GM12878 (cell line): ENCODE results near the gene FCGBP. TPM values are rescaled to one million over a fixed set of nuclear protein-coding genes. Genes with fewer than 3 reads are reported as not detected.
A peak's percentile ranks its signal among the peaks of the same experiment; 100 is the strongest.
"Not testable (repeated sequence)": the region's sequence is repeated elsewhere in the genome, so short reads cannot be mapped to it uniquely, and the experiment has no call there.

Source experiments
- ATAC-seq: fragments of 200-7000 bp; cut with Tn5 transposase; 3 replicates; pipeline ENCODE4 v1.9.1; 2020; ENCODE audit warnings: mild to moderate bottlenecking, moderate library complexity
- BruUV-seq: library from RNA; stranded (reverse); fragments of 400-500 nt; replicated peaks from 2 replicates; lab custom pipeline; 2021; lab: Mats Ljungman, UMichigan
- CTCF ChIA-PET: fragments of 300-600 bp; sonication (Branson Sonifier 250); formaldehyde crosslinking; extraction: SDS; loops from one replicate; lab custom pipeline; 2021; ENCODE audit warnings: inconsistent platforms; lab: Yijun Ruan, JAX
- POLR2A ChIA-PET: fragments of 350-600 bp; formaldehyde crosslinking; extraction: SDS; loops from one replicate; lab custom pipeline; 2021; ENCODE audit warnings: inconsistent platforms; lab: Charles Lee
- RAD21 ChIA-PET: fragments of 300-600 bp; sonication (Branson Sonifier 250); formaldehyde crosslinking; loops from one replicate; lab custom pipeline; 2023; ENCODE audit warnings: antibody characterized with exemption; ENCODE audit not compliant: unreplicated experiment; lab: Charles Lee
- SMC1A ChIA-PET: fragments of 300-600 bp; sonication (Branson Sonifier 250); formaldehyde crosslinking; loops from one replicate; lab custom pipeline; 2023; ENCODE audit not compliant: unreplicated experiment, uncharacterized antibody; lab: Charles Lee
- DNase-seq: peaks from one replicate; pipeline ENCODE4 v3.0.0-alpha.2; 2011; ENCODE audit warnings: low read depth, low spot score
- FAIRE-seq: peaks from 3 replicates; lab custom pipeline; 2011; peaks lifted over from hg19 to GRCh38; lab: Jason Lieb, UNC
- H2AFZ ChIP-seq: 2 replicates; pipeline ENCODE4 v1.6.0; 2011; ENCODE audit warnings: low read depth, low read length, control low read depth; ENCODE audit not compliant: control insufficient read depth
- H3K27ac ChIP-seq: 2 replicates; pipeline ENCODE4 v1.5.1; 2011; ENCODE audit warnings: control low read depth; ENCODE audit not compliant: control insufficient read depth, insufficient read depth
- H3K27me3 ChIP-seq, 2 experiments: replicated peaks in 1 of 2; 2 replicates each; pipeline versions ENCODE4 v1.6.0 to v1.6.1; 2011; ENCODE audit warnings: low read length in 1 of 2; ENCODE audit not compliant: control insufficient read depth in 2 of 2, insufficient read depth in 2 of 2
- H3K36me3 ChIP-seq, 2 experiments: 2 replicates each; pipeline ENCODE4 v1.5.1; 2011; ENCODE audit warnings: low read length in 1 of 2; ENCODE audit not compliant: control insufficient read depth in 2 of 2, insufficient read depth in 2 of 2
- H3K4me1 ChIP-seq: 2 replicates; pipeline ENCODE4 v1.6.1; 2011; ENCODE audit warnings: mild to moderate bottlenecking, low read length, moderate library complexity, mixed read lengths; ENCODE audit not compliant: control insufficient read depth, insufficient read depth
- H3K4me2 ChIP-seq: 2 replicates; pipeline ENCODE4 v1.6.0; 2011; ENCODE audit warnings: control low read depth; ENCODE audit not compliant: control insufficient read depth, insufficient read depth
- H3K4me3 ChIP-seq: fragments of 200-600 bp; sonication (generic); 2 replicates; pipeline ENCODE4 v1.5.1; 2016
- H3K79me2 ChIP-seq: 2 replicates; pipeline ENCODE4 v1.6.0; 2011; ENCODE audit warnings: low read length; ENCODE audit not compliant: control insufficient read depth, insufficient read depth
- H3K9ac ChIP-seq: 2 replicates; pipeline ENCODE4 v1.8.0; 2011; ENCODE audit warnings: low read length, control low read depth, mixed read lengths; ENCODE audit not compliant: control insufficient read depth, insufficient read depth
- H3K9me3 ChIP-seq: replicated peaks from 3 replicates; pipeline ENCODE4 v1.5.1; 2011; ENCODE audit warnings: mild to moderate bottlenecking, low read length; ENCODE audit not compliant: control insufficient read depth, insufficient read depth
- H4K20me1 ChIP-seq: 2 replicates; pipeline ENCODE4 v1.6.0; 2011; ENCODE audit not compliant: control insufficient read depth, insufficient read depth
- CBX5 ChIP-seq: sonication (generic); IDR thresholded peaks from 2 replicates; pipeline ENCODE4 v1.6.1; 2016; ENCODE audit warnings: low read depth, moderate library complexity, mild to moderate bottlenecking, inconsistent platforms
- WGBS: methylation state at CpG from one replicate; pipeline ENCODE4 v1.1.6; 2016; ENCODE audit warnings: low lambda C conversion rate; ENCODE audit not compliant: insufficient replicate concordance, insufficient coverage; ENCODE audit errors: missing lambda C conversion rate; 5-methylcytosine and 5-hydroxymethylcytosine counted together
- in situ Hi-C: fragments of 300-500 bp; cut with MboI; formaldehyde crosslinking; loops from 9 replicates; pipeline ENCODE4 v1.14.3; 2018; ENCODE audit warnings: mixed read lengths
- intact Hi-C: fragments of 100-400 bp; cut with micrococcal nuclease; formaldehyde crosslinking; loops from one replicate; pipeline ENCODE4 v1.14.2; 2022; ENCODE audit not compliant: unreplicated experiment
- polyA plus RNA-seq, 11 experiments: library from polyadenylated mRNA; depleted of rRNA in 4 of 11; unstranded in 6 of 11; stranded (reverse) in 5 of 11; fragments of >200 nt; fragmentation: Nextera tagmentation in 4 of 11; fragmentation: Illumina TruSeq in 1 of 11; extraction: Ambion mirVana in 4 of 11; extraction: Trizol in 1 of 11; gene quantifications; 1 replicate in 1 of 11; 2 replicates in 10 of 11; pipeline versions ENCODE4 v1.2.1 to v1.2.3, GENCODE V29; 2011 to 2016; ENCODE audit warnings: inconsistent platforms in 2 of 11, missing spikeins in 2 of 11, low read depth in 1 of 11
- total RNA-seq, 4 experiments: library from RNA; depleted of rRNA in 3 of 4; stranded (reverse); fragments of >200 nt in 3 of 4; fragmentation: Illumina TruSeq in 1 of 4; extraction: Trizol in 1 of 4; gene quantifications; 2 replicates each; pipeline versions ENCODE4 v1.2.1 to v1.2.3, GENCODE V29; 2013 to 2021
- TF ChIP-seq, protein P1 (sequence below): IDR thresholded peaks from 2 replicates; pipeline ENCODE4 v1.6.1; 2011; ENCODE audit warnings: mild to moderate bottlenecking, low read depth, low read length, moderate library complexity; ENCODE audit not compliant: insufficient replicate concordance
- TF ChIP-seq, protein P2 (sequence below): IDR thresholded peaks from 2 replicates; pipeline ENCODE4 v1.6.1; 2011; ENCODE audit warnings: borderline replicate concordance, low read depth, mild to moderate bottlenecking, moderate library complexity, low read length; ENCODE audit not compliant: insufficient read depth, poor library complexity, severe bottlenecking

The FCGBP gene
- total and polyA plus RNA-seq, 10 of the 15 experiments (the other 5 are each of a cell fraction or from before 2014, with no cell fraction given): 0.02 to 3.2 (median 0.37) TPM; not detected in 2

DNA sequence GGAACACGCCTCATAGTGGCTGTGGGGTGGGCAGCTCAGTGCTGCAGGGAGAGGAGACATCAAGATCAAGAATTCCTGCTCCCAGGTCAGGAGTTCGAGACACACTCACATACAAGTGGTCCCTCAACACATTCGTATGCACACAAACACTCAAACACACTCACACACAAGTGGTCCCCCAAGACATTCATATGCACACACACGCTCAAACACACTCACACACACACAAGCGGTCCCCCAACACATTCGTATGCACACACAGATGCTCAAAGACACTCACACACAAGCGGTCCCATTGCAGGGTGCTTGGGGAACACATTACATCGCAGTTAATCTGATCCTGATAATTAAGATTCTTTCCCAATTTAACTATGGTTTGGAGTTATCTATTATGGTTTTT is 28.2 kb downstream of the FCGBP start:
- in situ Hi-C loops: no loop called here
- DNase-seq: no peak
- no TSS peak for BruUV-seq
- no peaks in the 10 kb centered on the region for H3K36me3 ChIP-seq
- H3K27me3 ChIP-seq: no peaks in the 10 kb centered on the region
- ChIA-PET RAD21 (interaction anchor here (1.9 kb wide), 1 partner anchor 64 kb away, joined by 21 read pairs; the partner anchor contains the start of gene PSMC4), POLR2A (no interaction called here), CTCF (interaction anchor here (2.2 kb wide), 1 partner anchor 64 kb away, joined by 23 read pairs; the partner anchor contains the start of gene PSMC4)
- no peak overlapping the region for H3K4me2 ChIP-seq
- H4K20me1 ChIP-seq: no peaks in the 10 kb centered on the region
- WGBS: 58% methylated on average over 8 of the region's 8 CpGs
- TF ChIP-seq, protein P1, sequence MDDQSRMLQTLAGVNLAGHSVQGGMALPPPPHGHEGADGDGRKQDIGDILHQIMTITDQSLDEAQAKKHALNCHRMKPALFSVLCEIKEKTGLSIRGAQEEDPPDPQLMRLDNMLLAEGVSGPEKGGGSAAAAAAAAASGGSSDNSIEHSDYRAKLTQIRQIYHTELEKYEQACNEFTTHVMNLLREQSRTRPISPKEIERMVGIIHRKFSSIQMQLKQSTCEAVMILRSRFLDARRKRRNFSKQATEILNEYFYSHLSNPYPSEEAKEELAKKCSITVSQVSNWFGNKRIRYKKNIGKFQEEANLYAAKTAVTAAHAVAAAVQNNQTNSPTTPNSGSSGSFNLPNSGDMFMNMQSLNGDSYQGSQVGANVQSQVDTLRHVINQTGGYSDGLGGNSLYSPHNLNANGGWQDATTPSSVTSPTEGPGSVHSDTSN: peak; percentile 26
- TF ChIP-seq CBX5: no peak
- TF ChIP-seq, protein P2, sequence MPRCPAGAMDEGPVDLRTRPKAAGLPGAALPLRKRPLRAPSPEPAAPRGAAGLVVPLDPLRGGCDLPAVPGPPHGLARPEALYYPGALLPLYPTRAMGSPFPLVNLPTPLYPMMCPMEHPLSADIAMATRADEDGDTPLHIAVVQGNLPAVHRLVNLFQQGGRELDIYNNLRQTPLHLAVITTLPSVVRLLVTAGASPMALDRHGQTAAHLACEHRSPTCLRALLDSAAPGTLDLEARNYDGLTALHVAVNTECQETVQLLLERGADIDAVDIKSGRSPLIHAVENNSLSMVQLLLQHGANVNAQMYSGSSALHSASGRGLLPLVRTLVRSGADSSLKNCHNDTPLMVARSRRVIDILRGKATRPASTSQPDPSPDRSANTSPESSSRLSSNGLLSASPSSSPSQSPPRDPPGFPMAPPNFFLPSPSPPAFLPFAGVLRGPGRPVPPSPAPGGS: peak; percentile 64
- TF ChIP-seq, all 136 proteins: peak for 2
- intact Hi-C loops: no loop called here
- Histone ChIP-seq H3K4me1 (no peaks in the 10 kb centered on the region), H3K4me3 (no peak overlapping the region), H3K27ac (no peak overlapping the region), H3K9ac (no peak overlapping the region), H2AFZ (no peak overlapping the region), H3K79me2 (no peaks in the 10 kb centered on the region), H3K9me3 (no peaks in the 10 kb centered on the region)
- ATAC-seq (no peak), FAIRE-seq (no peak)
- SMC1A ChIA-PET: no interaction called here

DNA sequence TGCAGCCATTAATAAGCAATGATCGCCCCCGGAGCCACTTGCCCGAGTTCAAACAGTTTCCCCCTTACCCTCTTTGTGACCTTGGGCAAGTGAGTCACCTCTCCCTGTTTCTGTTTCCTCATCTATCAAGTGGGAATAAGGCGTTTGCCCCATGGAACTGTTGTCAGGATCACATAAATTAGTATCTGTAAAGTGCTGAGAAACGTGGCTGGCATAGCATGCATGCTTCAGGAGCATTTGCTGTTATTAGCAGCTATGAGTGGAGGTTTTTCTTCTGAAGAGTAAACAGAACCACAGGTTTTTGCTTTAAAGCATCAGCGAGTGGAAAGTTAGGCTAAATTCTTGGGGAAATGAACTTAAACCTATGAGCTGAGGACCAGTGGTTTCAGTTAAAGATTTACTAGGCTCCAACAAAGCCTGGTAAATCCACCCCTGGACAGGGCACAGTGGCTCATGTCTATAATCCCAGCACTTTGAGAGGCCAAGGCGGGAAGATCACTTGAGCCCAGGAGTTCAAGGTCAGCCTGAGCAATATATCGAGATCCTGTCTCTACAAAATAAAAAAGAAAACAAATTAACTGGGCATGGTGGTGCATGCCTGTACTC is 30.8 kb downstream of the FCGBP start:
- POLR2A ChIA-PET, BruUV-seq, H3K9ac ChIP-seq, H3K36me3 ChIP-seq, ATAC-seq, DNase-seq, H4K20me1 ChIP-seq, H2AFZ ChIP-seq, SMC1A ChIA-PET, H3K27ac ChIP-seq, H3K9me3 ChIP-seq, H3K27me3 ChIP-seq, in situ Hi-C loops, H3K4me1 ChIP-seq, FAIRE-seq, H3K4me2 ChIP-seq, RAD21 ChIA-PET, H3K79me2 ChIP-seq, H3K4me3 ChIP-seq, intact Hi-C loops: not testable (repeated sequence)
- 0% methylated on average over 4 of the region's 8 CpGs for WGBS
- CTCF ChIA-PET: interaction anchor here (0.6 kb wide), 1 partner anchor 67 kb away, joined by 5 read pairs; the partner anchor contains the start of gene PSMC4

DNA sequence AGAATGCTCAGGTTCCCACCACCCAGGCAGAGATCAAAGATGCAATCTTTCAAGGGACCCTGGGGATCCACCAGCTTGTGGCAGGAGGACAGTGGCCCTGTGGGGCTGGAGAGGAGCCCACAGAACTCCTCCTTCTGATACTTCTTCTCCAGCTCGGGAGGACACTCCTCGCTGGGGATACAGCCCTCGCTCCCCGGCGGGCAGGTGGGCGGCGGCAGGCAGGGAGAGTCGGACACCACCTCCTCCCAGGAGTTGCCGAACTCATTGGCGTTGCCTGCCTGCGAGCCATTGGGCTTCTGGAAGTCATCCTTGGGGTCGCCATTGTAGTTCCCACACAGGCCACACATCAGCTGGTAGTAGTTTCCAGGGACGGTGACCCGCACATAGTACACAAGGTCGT is 32.1 kb downstream of the FCGBP start:
- H2AFZ ChIP-seq, H3K4me3 ChIP-seq, FAIRE-seq, H3K36me3 ChIP-seq, ATAC-seq, H3K4me1 ChIP-seq, H3K9ac ChIP-seq, in situ Hi-C loops, intact Hi-C loops, DNase-seq, H3K79me2 ChIP-seq, RAD21 ChIA-PET, CTCF ChIA-PET, H3K27me3 ChIP-seq, H3K4me2 ChIP-seq, SMC1A ChIA-PET, POLR2A ChIA-PET, H3K9me3 ChIP-seq, H3K27ac ChIP-seq, BruUV-seq, H4K20me1 ChIP-seq: not testable (repeated sequence)
- 59% methylated on average over 10 of the region's 15 CpGs for WGBS
